OCI-LY3 (cell line): ENCODE results near the gene CEACAM1.

ENCODE experiments used
- EZH2phosphoT487 ChIP-seq: fragments of 200-600 bp; shearing (Covaris generic); IDR thresholded peaks from 2 replicates; pipeline ENCODE4 v1.6.1; 2018; ENCODE audit warnings: antibody characterized with exemption, mixed run types, low read depth
- TF ChIP-seq, protein P1 (sequence below): fragments of 200-600, 300-600 bp; sonication (generic); IDR thresholded peaks from 2 replicates; pipeline ENCODE4 v1.5.1; 2014; ENCODE audit warnings: antibody characterized with exemption, low read length, low read depth

DNA sequence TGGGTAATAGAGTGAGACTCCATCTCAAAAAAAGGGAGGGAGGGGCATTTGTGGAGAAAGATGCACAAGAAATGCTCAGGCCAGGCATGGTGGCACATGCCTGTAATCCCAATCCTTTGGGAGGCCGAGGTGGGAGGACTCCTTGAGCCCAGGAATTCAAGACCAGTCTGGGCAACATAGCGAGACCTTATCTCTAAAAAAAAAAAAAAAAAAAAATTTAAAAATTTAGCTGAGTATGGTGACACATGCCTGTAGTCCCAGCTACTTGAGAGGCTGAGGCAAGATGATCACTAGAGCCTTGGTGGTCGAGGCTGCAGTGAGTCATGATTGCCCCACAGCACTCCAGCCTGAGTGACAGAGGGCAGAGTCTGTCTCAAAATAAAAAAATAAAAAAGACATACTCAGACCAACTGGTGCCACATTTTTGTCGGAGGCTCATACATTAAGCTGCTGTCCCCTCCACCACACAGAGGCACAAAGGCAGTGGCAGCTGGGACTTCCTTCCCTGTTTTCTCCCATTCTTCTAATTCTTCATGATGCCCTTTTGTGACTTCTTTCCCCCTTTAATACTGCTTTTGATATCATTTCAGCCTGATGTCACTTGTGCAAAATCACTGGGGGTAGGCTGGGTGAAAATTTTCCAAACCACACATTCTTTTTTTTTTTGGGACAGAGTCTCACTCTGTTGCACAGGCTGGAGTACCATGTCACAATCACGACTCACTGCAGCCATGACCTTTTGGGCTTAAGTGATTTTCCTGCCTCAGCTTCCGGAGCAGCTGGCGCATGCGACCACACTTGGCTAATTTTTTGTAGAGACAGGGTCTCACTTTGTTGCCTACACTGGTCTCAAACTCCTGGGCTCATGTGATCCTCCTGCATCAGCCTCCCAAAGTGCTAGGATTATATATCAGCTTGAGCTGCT, 58.7 kb downstream of the CEACAM1 start:
- TF ChIP-seq, protein P1, sequence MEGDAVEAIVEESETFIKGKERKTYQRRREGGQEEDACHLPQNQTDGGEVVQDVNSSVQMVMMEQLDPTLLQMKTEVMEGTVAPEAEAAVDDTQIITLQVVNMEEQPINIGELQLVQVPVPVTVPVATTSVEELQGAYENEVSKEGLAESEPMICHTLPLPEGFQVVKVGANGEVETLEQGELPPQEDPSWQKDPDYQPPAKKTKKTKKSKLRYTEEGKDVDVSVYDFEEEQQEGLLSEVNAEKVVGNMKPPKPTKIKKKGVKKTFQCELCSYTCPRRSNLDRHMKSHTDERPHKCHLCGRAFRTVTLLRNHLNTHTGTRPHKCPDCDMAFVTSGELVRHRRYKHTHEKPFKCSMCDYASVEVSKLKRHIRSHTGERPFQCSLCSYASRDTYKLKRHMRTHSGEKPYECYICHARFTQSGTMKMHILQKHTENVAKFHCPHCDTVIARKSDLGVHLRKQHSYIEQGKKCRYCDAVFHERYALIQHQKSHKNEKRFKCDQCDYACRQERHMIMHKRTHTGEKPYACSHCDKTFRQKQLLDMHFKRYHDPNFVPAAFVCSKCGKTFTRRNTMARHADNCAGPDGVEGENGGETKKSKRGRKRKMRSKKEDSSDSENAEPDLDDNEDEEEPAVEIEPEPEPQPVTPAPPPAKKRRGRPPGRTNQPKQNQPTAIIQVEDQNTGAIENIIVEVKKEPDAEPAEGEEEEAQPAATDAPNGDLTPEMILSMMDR, result no peak
- TF ChIP-seq EZH2phosphoT487, result no peak
